ENCODE results near the gene SNCB. TPM values are rescaled to one million over a fixed set of nuclear protein-coding genes. Genes with fewer than 3 reads are reported as not detected.

Gene SNCB
- total and polyA plus RNA-seq, 4 experiments from 2014 or later = not detected

GRCh38 chr5:176643491-176644219 is 13.3 kb upstream of the SNCB start:
- Mint-ChIP-seq H3K27me3 (no peaks in the 10 kb centered on the region), H3K27ac (no peak overlapping the region), H3K4me3 (no peak overlapping the region), H3K36me3 (peaks cover 0 to 2% of the 10 kb centered on the region in 2 donors), H3K9me3 (no peaks in the 10 kb centered on the region), H3K4me1 (peaks cover 13 to 33% (median 18%) of the 10 kb centered on the region in 4 donors)
- no peaks in the 10 kb centered on the region for H3K36me3 ChIP-seq (ENCODE audit: insufficient read depth, low read length)
- ChIA-PET POLR2A (ENCODE audit: partially characterized antibody) (no interaction called here), CTCF (ENCODE audit: partially characterized antibody) (interaction anchor here (1.2 to 1.9 kb wide), 2 partner anchors 17 to 299 kb away, joined by 3 to 8 read pairs; no protein-coding TSS in a partner anchor)
- H3K4me3 ChIP-seq (ENCODE audit: low read length in 2 of 2) = no peak overlapping the region
- no peak for DNase-seq
- peaks cover 21% of the 10 kb centered on the region for H3K4me1 ChIP-seq (ENCODE audit: insufficient read depth, low read length)
- no peak overlapping the region for H3K27ac ChIP-seq (ENCODE audit: low read depth, low read length)
- intact Hi-C loops (cut with micrococcal nuclease) = no loop called here
- H3K27me3 ChIP-seq (ENCODE audit: insufficient read depth, low read length) = no peaks in the 10 kb centered on the region
- no peaks in the 10 kb centered on the region for H3K9me3 ChIP-seq (ENCODE audit: control insufficient read depth in 1 of 2, low read length in 2 of 2)

- Histone ChIP-seq H3K36me3 (ENCODE audit: insufficient read depth, low read length) (no peaks in the 10 kb centered on the region), H3K27me3 (ENCODE audit: insufficient read depth, low read length) (no peaks in the 10 kb centered on the region), H3K4me3 (ENCODE audit: low read length in 2 of 2) (no peak overlapping the region), H3K9me3 (ENCODE audit: control insufficient read depth in 1 of 2, low read length in 2 of 2) (no peaks in the 10 kb centered on the region), H3K27ac (ENCODE audit: low read depth, low read length) (no peak overlapping the region), H3K4me1 (ENCODE audit: insufficient read depth, low read length) (peaks cover 13% of the 10 kb centered on the region)
- H3K4me1 Mint-ChIP-seq = peaks cover 9 to 25% (median 11%) of the 10 kb centered on the region in 4 donors
- H3K27me3 Mint-ChIP-seq = no peaks in the 10 kb centered on the region
- DNase-seq = no peak
- ChIA-PET POLR2A (ENCODE audit: partially characterized antibody) (no interaction called here), CTCF (ENCODE audit: partially characterized antibody) (interaction anchor here (3.9 kb wide), 1 partner anchor 18 kb away, joined by 22 read pairs; no protein-coding TSS in a partner anchor)
- no peak overlapping the region for H3K27ac Mint-ChIP-seq
- no peak overlapping the region for H3K4me3 Mint-ChIP-seq
- intact Hi-C loops (cut with micrococcal nuclease) = no loop called here
- H3K36me3 Mint-ChIP-seq = peaks cover 0 to 2% of the 10 kb centered on the region in 2 donors
- no peaks in the 10 kb centered on the region for H3K9me3 Mint-ChIP-seq
Observed at GRCh38 chr5:176642675-176643490, 12.5 kb upstream of the SNCB start.

- Mint-ChIP-seq H3K4me3 (no peak overlapping the region), H3K27me3 (peaks cover 5 to 9% of the 10 kb centered on the region in 2 donors), H3K36me3 (no peaks in the 10 kb centered on the region), H3K4me1 (peaks cover 0 to 5% (median 0%) of the 10 kb centered on the region in 4 donors), H3K27ac (no peak overlapping the region), H3K9me3 (peaks cover 0 to 4% (median 0%) of the 10 kb centered on the region in 8 donors)
- Histone ChIP-seq H3K4me1 (ENCODE audit: insufficient read depth, low read length) (no peaks in the 10 kb centered on the region), H3K4me3 (ENCODE audit: low read length in 2 of 2) (no peak overlapping the region), H3K27ac (ENCODE audit: low read depth, low read length) (no peak overlapping the region), H3K9me3 (ENCODE audit: control insufficient read depth in 1 of 2, low read length in 2 of 2) (no peaks in the 10 kb centered on the region), H3K27me3 (ENCODE audit: insufficient read depth, low read length) (no peaks in the 10 kb centered on the region), H3K36me3 (ENCODE audit: insufficient read depth, low read length) (no peaks in the 10 kb centered on the region)
- intact Hi-C loops (cut with micrococcal nuclease) = no loop called here
- peak in 1 of 5 donors; percentile 24 for DNase-seq
- CTCF ChIA-PET (ENCODE audit: partially characterized antibody) = interaction anchor here (3.9 kb wide), 1 partner anchor 20 kb away, joined by 22 read pairs; no protein-coding TSS in a partner anchor
- POLR2A ChIA-PET (ENCODE audit: partially characterized antibody) = interaction anchor here (0.6 kb wide), 1 partner anchor 13 kb away, joined by 4 read pairs; no protein-coding TSS in a partner anchor
Observed at GRCh38 chr5:176640616-176641015, 10.3 kb upstream of the SNCB start.

GRCh38 chr5:176639981-176640380 is 9.6 kb upstream of the SNCB start:
- Histone ChIP-seq H3K36me3 (ENCODE audit: insufficient read depth, low read length) (no peaks in the 10 kb centered on the region), H3K27me3 (ENCODE audit: insufficient read depth, low read length) (no peaks in the 10 kb centered on the region), H3K4me3 (ENCODE audit: low read length in 2 of 2) (no peak overlapping the region), H3K27ac (ENCODE audit: low read depth, low read length) (no peak overlapping the region), H3K9me3 (ENCODE audit: control insufficient read depth in 1 of 2, low read length in 2 of 2) (no peaks in the 10 kb centered on the region), H3K4me1 (ENCODE audit: insufficient read depth, low read length) (no peaks in the 10 kb centered on the region)
- Mint-ChIP-seq H3K4me3 (no peak overlapping the region), H3K27ac (no peak overlapping the region), H3K9me3 (peaks cover 0 to 7% (median 2%) of the 10 kb centered on the region in 8 donors), H3K36me3 (peaks cover 0 to 1% of the 10 kb centered on the region in 2 donors), H3K4me1 (no peaks in the 10 kb centered on the region), H3K27me3 (peaks cover 11 to 14% of the 10 kb centered on the region in 2 donors)
- no peak for DNase-seq
- ChIA-PET POLR2A (ENCODE audit: partially characterized antibody) (interaction anchor here (0.6 kb wide), 1 partner anchor 14 kb away, joined by 4 read pairs; no protein-coding TSS in a partner anchor), CTCF (ENCODE audit: partially characterized antibody) (interaction anchor here (3.9 kb wide), 1 partner anchor 21 kb away, joined by 22 read pairs; no protein-coding TSS in a partner anchor)
- intact Hi-C loops (cut with micrococcal nuclease) = no loop called here

GRCh38 chr5:176639208-176639607 is 8.9 kb upstream of the SNCB start:
- Mint-ChIP-seq H3K27ac (no peak overlapping the region), H3K4me3 (no peak overlapping the region), H3K4me1 (no peaks in the 10 kb centered on the region), H3K36me3 (peaks cover 0 to 1% of the 10 kb centered on the region in 2 donors), H3K9me3 (peaks cover 0 to 7% (median 4%) of the 10 kb centered on the region in 8 donors), H3K27me3 (peaks cover 15 to 18% of the 10 kb centered on the region in 2 donors)
- H3K27me3 ChIP-seq (ENCODE audit: insufficient read depth, low read length) = no peaks in the 10 kb centered on the region
- no peaks in the 10 kb centered on the region for H3K36me3 ChIP-seq (ENCODE audit: insufficient read depth, low read length)
- no peaks in the 10 kb centered on the region for H3K9me3 ChIP-seq (ENCODE audit: control insufficient read depth in 1 of 2, low read length in 2 of 2)
- ChIA-PET CTCF (ENCODE audit: partially characterized antibody) (interaction anchor here (1.0 to 3.9 kb wide), 2 partner anchors 21 to 22 kb away, joined by 3 to 22 read pairs; no protein-coding TSS in a partner anchor), POLR2A (ENCODE audit: partially characterized antibody) (no interaction called here)
- intact Hi-C loops (cut with micrococcal nuclease) = no loop called here
- H3K4me1 ChIP-seq (ENCODE audit: insufficient read depth, low read length) = no peaks in the 10 kb centered on the region
- no peak overlapping the region for H3K4me3 ChIP-seq (ENCODE audit: low read length in 2 of 2)
- no peak overlapping the region for H3K27ac ChIP-seq (ENCODE audit: low read depth, low read length)
- no peak for DNase-seq

GRCh38 chr5:176638437-176638836 is 8.1 kb upstream of the SNCB start:
- intact Hi-C loops (cut with micrococcal nuclease) = no loop called here
- Histone ChIP-seq H3K4me3 (ENCODE audit: low read length in 2 of 2) (no peak overlapping the region), H3K4me1 (ENCODE audit: insufficient read depth, low read length) (no peaks in the 10 kb centered on the region), H3K9me3 (ENCODE audit: control insufficient read depth in 1 of 2, low read length in 2 of 2) (no peaks in the 10 kb centered on the region), H3K27me3 (ENCODE audit: insufficient read depth, low read length) (no peaks in the 10 kb centered on the region), H3K36me3 (ENCODE audit: insufficient read depth, low read length) (no peaks in the 10 kb centered on the region), H3K27ac (ENCODE audit: low read depth, low read length) (no peak overlapping the region)
- peak overlapping the region in 1 of 7 donors; percentile 14 for H3K27ac Mint-ChIP-seq
- peak in 1 of 5 donors; percentile 0 for DNase-seq
- peaks cover 0 to 7% (median 4%) of the 10 kb centered on the region in 8 donors for H3K9me3 Mint-ChIP-seq
- H3K36me3 Mint-ChIP-seq = peaks cover 0 to 1% of the 10 kb centered on the region in 2 donors
- ChIA-PET POLR2A (ENCODE audit: partially characterized antibody) (no interaction called here), CTCF (ENCODE audit: partially characterized antibody) (interaction anchor here (1.0 kb wide), 1 partner anchor 22 kb away, joined by 3 read pairs; no protein-coding TSS in a partner anchor)
- H3K4me3 Mint-ChIP-seq = no peak overlapping the region
- H3K27me3 Mint-ChIP-seq = peaks cover 22 to 26% of the 10 kb centered on the region in 2 donors
- peaks cover 0 to 5% (median 4%) of the 10 kb centered on the region in 4 donors for H3K4me1 Mint-ChIP-seq

GRCh38 chr5:176637556-176637955 is 7.2 kb upstream of the SNCB start:
- H3K27ac Mint-ChIP-seq = no peak overlapping the region
- peaks cover 0 to 5% (median 4%) of the 10 kb centered on the region in 4 donors for H3K4me1 Mint-ChIP-seq
- H3K4me3 ChIP-seq (ENCODE audit: low read length in 2 of 2) = no peak overlapping the region
- ChIA-PET POLR2A (ENCODE audit: partially characterized antibody) (no interaction called here), CTCF (ENCODE audit: partially characterized antibody) (no interaction called here)
- intact Hi-C loops (cut with micrococcal nuclease) = no loop called here
- H3K9me3 Mint-ChIP-seq = peaks cover 0 to 7% (median 4%) of the 10 kb centered on the region in 8 donors
- H3K9me3 ChIP-seq (ENCODE audit: control insufficient read depth in 1 of 2, low read length in 2 of 2) = no peaks in the 10 kb centered on the region
- peaks cover 1% of the 10 kb centered on the region for H3K27me3 ChIP-seq (ENCODE audit: insufficient read depth, low read length)
- DNase-seq = no peak
- H3K4me3 Mint-ChIP-seq = no peak overlapping the region
- no peak overlapping the region for H3K27ac ChIP-seq (ENCODE audit: low read depth, low read length)
- H3K36me3 ChIP-seq (ENCODE audit: insufficient read depth, low read length) = no peaks in the 10 kb centered on the region
- H3K4me1 ChIP-seq (ENCODE audit: insufficient read depth, low read length) = no peaks in the 10 kb centered on the region
- peaks cover 0 to 1% of the 10 kb centered on the region in 2 donors for H3K36me3 Mint-ChIP-seq
- H3K27me3 Mint-ChIP-seq = peaks cover 24 to 29% of the 10 kb centered on the region in 2 donors
